Endodermal cell (in vitro differentiated cells): ENCODE measurements around the gene ORAI3. TPM values are rescaled to one million over a fixed set of nuclear protein-coding genes. Genes with fewer than 3 reads are reported as not detected.

Source experiments
- DNase-seq: peaks from one replicate; pipeline ENCODE4 v3.0.0-alpha.2; 2017
- H3K27ac ChIP-seq: 2 replicates; pipeline ENCODE4 v1.5.1; 2013; ENCODE audit warnings: mild to moderate bottlenecking, low read depth, low read length, moderate library complexity
- H3K27me3 ChIP-seq: 2 replicates; pipeline ENCODE4 v1.6.1; 2013; ENCODE audit warnings: mild to moderate bottlenecking, low read length, moderate library complexity; ENCODE audit not compliant: insufficient read depth, control insufficient read depth, poor library complexity, severe bottlenecking
- H3K36me3 ChIP-seq: 2 replicates; pipeline ENCODE4 v1.7.0; 2013; ENCODE audit warnings: mild to moderate bottlenecking, low read length, moderate library complexity; ENCODE audit not compliant: control insufficient read depth, insufficient read depth
- H3K4me1 ChIP-seq: one replicate; pipeline ENCODE4 v1.7.0; 2013; ENCODE audit warnings: low read length; ENCODE audit not compliant: control insufficient read depth, insufficient read depth
- H3K4me3 ChIP-seq: 2 replicates; pipeline ENCODE4 v1.5.1; 2013; ENCODE audit warnings: mild to moderate bottlenecking, low read length, moderate library complexity
- H3K9ac ChIP-seq: 2 replicates; pipeline ENCODE4 v1.6.1; 2013; ENCODE audit warnings: mild to moderate bottlenecking, low read length, moderate library complexity; ENCODE audit not compliant: poor library complexity, severe bottlenecking; ENCODE audit errors: extremely low read depth
- H3K9me3 ChIP-seq: 2 replicates; pipeline ENCODE4 v1.6.1; 2013; ENCODE audit warnings: mild to moderate bottlenecking, low read length, moderate library complexity; ENCODE audit not compliant: control insufficient read depth
- H3K27ac Mint-ChIP-seq: 2 replicates; pipeline ENCODE4 v1.8.0; 2020; ENCODE audit warnings: mixed read lengths
- H3K27me3 Mint-ChIP-seq: 2 replicates; pipeline ENCODE4 v1.8.0; 2021; ENCODE audit warnings: mild to moderate bottlenecking, mixed read lengths; ENCODE audit not compliant: insufficient read depth
- H3K36me3 Mint-ChIP-seq: 2 replicates; pipeline ENCODE4 v1.8.0; 2020; ENCODE audit warnings: low read depth, mixed read lengths
- H3K4me1 Mint-ChIP-seq: 2 replicates; pipeline ENCODE4 v1.8.0; 2020; ENCODE audit warnings: mixed read lengths
- H3K4me3 Mint-ChIP-seq: 2 replicates; pipeline ENCODE4 v1.8.0; 2020; ENCODE audit warnings: mild to moderate bottlenecking, moderate library complexity, mixed read lengths
- H3K9me3 Mint-ChIP-seq: 2 replicates; pipeline ENCODE4 v1.8.0; 2020; ENCODE audit warnings: mild to moderate bottlenecking, mixed read lengths
- CTCF ChIP-seq: fragments of 200-600 bp; sonication (generic); conservative IDR thresholded peaks from 2 replicates; pipeline ENCODE4 v1.5.0; 2021; ENCODE audit warnings: antibody characterized with exemption, mild to moderate bottlenecking
- WGBS, 2 experiments: methylation state at CpG; one replicate each; pipeline versions ENCODE4 v1.1.5 to v1.1.7; 2013; ENCODE audit warnings: missing lambda C conversion rate in 2 of 2, mixed read lengths in 1 of 2; ENCODE audit not compliant: insufficient coverage in 1 of 2, insufficient read length in 1 of 2; 5-methylcytosine and 5-hydroxymethylcytosine counted together
- total RNA-seq, 2 donors: library from RNA; stranded (reverse); fragmentation: NEBNext Ultra II Directional in 1 of 2; extraction: Animal tissue kit (Norgen Biotek cat#: 25700) in 1 of 2; gene quantifications; 2 replicates in 1 of 2; 3 replicates in 1 of 2; pipeline ENCODE4 v1.2.1, GENCODE V29; 2021

ORAI3 gene
- total RNA-seq, 2 donors from 2014 or later, result 16.9 to 17.7 TPM

- WGBS, 2 experiments, result 92 to 94% methylated on average over 7 to 17 of the region's 19 CpGs
- H3K9me3 ChIP-seq, result no peaks in the 10 kb centered on the region
- no peak for DNase-seq
- no peaks in the 10 kb centered on the region for H3K9me3 Mint-ChIP-seq
- no peaks in the 10 kb centered on the region for H3K4me1 ChIP-seq
- no peaks in the 10 kb centered on the region for H3K36me3 ChIP-seq
- H3K36me3 Mint-ChIP-seq, result no peaks in the 10 kb centered on the region
- no peak overlapping the region for H3K27ac ChIP-seq
- no peak overlapping the region for H3K9ac ChIP-seq
- no peak overlapping the region for H3K27ac Mint-ChIP-seq
- no peak for TF ChIP-seq CTCF
- no peak overlapping the region for H3K4me3 ChIP-seq
- H3K4me3 Mint-ChIP-seq, result no peak overlapping the region
- no peaks in the 10 kb centered on the region for H3K4me1 Mint-ChIP-seq
- peaks cover 39% of the 10 kb centered on the region for H3K27me3 ChIP-seq
- H3K27me3 Mint-ChIP-seq, result peaks cover 33% of the 10 kb centered on the region
Observed at GRCh38 chr16:31000671-31001382, 52.0 kb downstream of the ORAI3 start.

DNA sequence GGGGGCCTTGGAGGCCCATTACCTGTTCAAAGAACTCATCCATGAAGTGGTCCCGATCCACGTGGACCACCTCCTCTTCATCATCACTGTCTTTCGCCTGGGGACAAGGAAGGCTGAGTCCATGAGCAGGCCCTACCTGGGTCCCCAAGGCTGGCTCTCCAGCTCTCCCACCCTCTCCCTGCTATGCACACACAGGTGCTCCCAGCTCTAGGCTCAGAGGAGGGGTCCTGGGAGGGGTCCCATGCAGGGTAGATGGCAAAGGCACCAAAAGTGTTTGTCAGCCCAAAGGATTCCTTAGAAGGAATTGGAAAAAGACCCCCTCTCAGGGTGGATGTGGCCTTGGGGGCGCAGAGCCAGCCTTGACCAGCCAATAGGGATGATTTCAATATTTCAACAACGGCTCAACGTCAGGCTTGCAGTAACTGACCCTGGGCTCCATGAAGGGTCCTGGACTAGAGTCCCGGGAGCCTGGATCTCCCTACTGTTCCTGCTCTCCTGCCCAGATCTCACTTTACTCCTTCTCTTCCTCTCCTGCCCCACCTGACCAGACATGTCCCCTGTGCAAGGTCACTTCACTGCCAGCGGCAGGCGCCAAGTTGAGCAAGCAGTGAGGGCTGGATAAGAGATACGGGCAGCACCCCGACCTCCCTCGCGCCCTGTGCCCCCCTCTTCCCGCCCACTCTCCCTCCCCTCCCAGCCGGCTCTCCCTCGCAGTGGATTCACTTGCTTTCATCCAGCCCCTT is 52.8 kb downstream of the ORAI3 start:
- Histone ChIP-seq H3K27me3 (peaks cover 31% of the 10 kb centered on the region), H3K9ac (no peak overlapping the region), H3K4me1 (no peaks in the 10 kb centered on the region), H3K36me3 (no peaks in the 10 kb centered on the region), H3K4me3 (no peak overlapping the region), H3K9me3 (no peaks in the 10 kb centered on the region), H3K27ac (peak overlapping the region; percentile 93)
- Mint-ChIP-seq H3K4me1 (no peaks in the 10 kb centered on the region), H3K27ac (no peak overlapping the region), H3K4me3 (no peak overlapping the region), H3K9me3 (no peaks in the 10 kb centered on the region), H3K27me3 (peaks cover 28% of the 10 kb centered on the region), H3K36me3 (no peaks in the 10 kb centered on the region)
- WGBS, 2 experiments, result 86 to 90% methylated on average over 7 to 16 of the region's 16 CpGs
- no peak for TF ChIP-seq CTCF
- DNase-seq, result peak; percentile 42

- Mint-ChIP-seq H3K4me3 (no peak overlapping the region), H3K36me3 (no peaks in the 10 kb centered on the region), H3K27me3 (peaks cover 24% of the 10 kb centered on the region), H3K27ac (no peak overlapping the region), H3K9me3 (no peaks in the 10 kb centered on the region), H3K4me1 (peaks cover 2% of the 10 kb centered on the region)
- DNase-seq, result peak; percentile 41
- 86 to 94% methylated on average over 7 to 10 of the region's 10 CpGs for WGBS, 2 experiments
- Histone ChIP-seq H3K36me3 (no peaks in the 10 kb centered on the region), H3K4me3 (no peak overlapping the region), H3K9ac (no peak overlapping the region), H3K27me3 (peaks cover 25% of the 10 kb centered on the region), H3K27ac (peak overlapping the region; percentile 93), H3K4me1 (no peaks in the 10 kb centered on the region), H3K9me3 (no peaks in the 10 kb centered on the region)
- TF ChIP-seq CTCF, result no peak
Observed at GRCh38 chr16:31002250-31002700, 53.4 kb downstream of the ORAI3 start.
